ENCODE measurements around the gene RPS3.

GRCh38 chr11:75350122-75350742, 49.1 kb upstream of the RPS3 start:
- TF ChIP-seq CTCF (tag by site-specific recombination; IDR thresholded peaks at IDR 0.05) = no peak
- TF ChIP-seq, protein P1, sequence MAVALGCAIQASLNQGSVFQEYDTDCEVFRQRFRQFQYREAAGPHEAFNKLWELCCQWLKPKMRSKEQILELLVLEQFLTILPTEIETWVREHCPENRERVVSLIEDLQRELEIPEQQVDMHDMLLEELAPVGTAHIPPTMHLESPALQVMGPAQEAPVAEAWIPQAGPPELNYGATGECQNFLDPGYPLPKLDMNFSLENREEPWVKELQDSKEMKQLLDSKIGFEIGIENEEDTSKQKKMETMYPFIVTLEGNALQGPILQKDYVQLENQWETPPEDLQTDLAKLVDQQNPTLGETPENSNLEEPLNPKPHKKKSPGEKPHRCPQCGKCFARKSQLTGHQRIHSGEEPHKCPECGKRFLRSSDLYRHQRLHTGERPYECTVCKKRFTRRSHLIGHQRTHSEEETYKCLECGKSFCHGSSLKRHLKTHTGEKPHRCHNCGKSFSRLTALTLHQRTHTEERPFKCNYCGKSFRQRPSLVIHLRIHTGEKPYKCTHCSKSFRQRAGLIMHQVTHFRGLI (tag by site-specific recombination; IDR thresholded peaks at IDR 0.05) = no peak
- TF ChIP-seq ZFHX2 (tag by site-specific recombination; conservative IDR thresholded peaks at IDR 0.05) = no peak
- no peak for TF ChIP-seq TRIM28 (IDR thresholded peaks at IDR 0.05; ENCODE audit: borderline replicate concordance, low read length)
- no peak for TF ChIP-seq ELK4 (IDR thresholded peaks at IDR 0.05; ENCODE audit: borderline replicate concordance, low read depth, low read length)

Measured in HEK293 (cell line).